BJ (cell line): ENCODE data around the gene LRIG1. TPM values are rescaled to one million over a fixed set of nuclear protein-coding genes. Genes with fewer than 3 reads are reported as not detected.

Experiments used
- CTCF ChIA-PET: fragments of 350-600 bp; formaldehyde crosslinking; extraction: SDS; loops from one replicate; lab custom pipeline; 2021; ENCODE audit warnings: antibody characterized with exemption, inconsistent platforms; lab: Yijun Ruan, JAX
- POLR2A ChIA-PET: fragments of 300-600 bp; sonication (Branson Sonifier 250); formaldehyde crosslinking; extraction: SDS; loops from one replicate; lab custom pipeline; 2021; ENCODE audit warnings: antibody characterized with exemption; lab: Charles Lee
- DNase-seq: peaks from one replicate; pipeline ENCODE4 v3.0.0-alpha.2; 2011; ENCODE audit warnings: low read depth
- H3K27me3 ChIP-seq: 2 replicates; pipeline ENCODE4 v1.6.0; 2011; ENCODE audit warnings: low read length; ENCODE audit not compliant: control insufficient read depth, insufficient read depth
- H3K36me3 ChIP-seq: 2 replicates; pipeline ENCODE4 v1.5.1; 2011; ENCODE audit warnings: low read length; ENCODE audit not compliant: control insufficient read depth, insufficient read depth
- H3K4me3 ChIP-seq: 2 replicates; pipeline ENCODE4 v1.5.1; 2011; ENCODE audit warnings: low read depth, mild to moderate bottlenecking, control low read depth, low read length
- CTCF ChIP-seq: IDR thresholded peaks from 2 replicates; pipeline ENCODE4 v1.5.1; 2011; ENCODE audit warnings: low read depth, mild to moderate bottlenecking, control low read depth, inconsistent platforms, low read length, moderate library complexity; ENCODE audit not compliant: insufficient read depth
- polyA plus RNA-seq: library from polyadenylated mRNA; depleted of rRNA; stranded (reverse); fragments of >200 nt; gene quantifications from 2 replicates; pipeline ENCODE4 v1.2.3, GENCODE V29; 2011

LRIG1 gene
- polyA plus RNA-seq, 1 experiment = 13.0 TPM

- TF ChIP-seq CTCF = no peak
- Histone ChIP-seq H3K27me3 (no peaks in the 10 kb centered on the region), H3K4me3 (no peak overlapping the region), H3K36me3 (no peaks in the 10 kb centered on the region)
- DNase-seq = no peak
- CTCF ChIA-PET = interaction anchor here (0.6 to 1.8 kb wide), 2 partner anchors 9 to 323 kb away, joined by 3 to 6 read pairs; no protein-coding TSS in a partner anchor
- POLR2A ChIA-PET = no interaction called here
These were observed 7.2 kb downstream of the LRIG1 start for GRCh38 chr3:66493458-66494099.

DNA sequence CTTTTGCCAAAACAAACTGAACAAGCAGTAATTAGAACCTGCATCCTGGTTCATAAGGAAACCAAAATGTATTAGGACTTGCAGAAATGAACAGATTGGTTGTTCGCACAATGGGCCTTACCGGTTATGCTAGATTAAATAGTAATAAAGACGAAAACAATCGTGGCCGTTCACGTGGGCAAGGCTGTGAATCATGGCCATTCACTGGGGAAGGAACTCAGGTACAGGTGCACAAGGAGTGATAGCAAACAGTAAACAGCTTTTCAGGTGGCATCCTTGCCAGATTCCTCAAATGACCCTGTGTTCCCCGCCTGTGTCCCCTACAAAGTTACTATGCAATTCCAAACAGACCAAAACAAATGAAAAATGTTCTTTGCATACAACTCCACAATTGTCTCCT, 8.2 kb downstream of the LRIG1 start:
- CTCF ChIA-PET = interaction anchor here (1.8 kb wide), 1 partner anchor 10 kb away, joined by 6 read pairs; no protein-coding TSS in a partner anchor

DNA sequence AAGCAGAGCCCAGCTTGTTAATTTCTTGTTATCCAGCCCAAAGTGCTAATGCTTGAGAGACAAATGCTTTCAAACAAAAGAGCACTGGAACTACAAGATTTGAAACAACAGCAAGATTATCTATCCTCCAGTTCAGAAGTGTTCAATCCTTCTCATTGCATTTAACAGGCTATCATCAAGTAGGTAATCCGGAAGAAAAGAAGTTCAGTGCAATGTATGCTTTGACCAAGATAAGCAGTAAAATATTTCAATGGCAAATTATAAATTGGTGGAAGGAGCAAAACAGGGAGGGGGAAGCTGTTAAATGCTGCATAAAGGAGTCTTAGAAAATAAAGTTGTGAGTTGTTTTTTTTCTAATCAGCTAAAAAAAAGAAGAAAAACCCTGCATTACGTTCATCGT, 8.8 kb downstream of the LRIG1 start:
- TF ChIP-seq CTCF = no peak
- ChIA-PET POLR2A (no interaction called here), CTCF (interaction anchor here (1.3 to 1.5 kb wide), 2 partner anchors 85 to 330 kb away, joined by 5 to 9 read pairs; no protein-coding TSS in a partner anchor)
- no peaks in the 10 kb centered on the region for H3K27me3 ChIP-seq
- no peaks in the 10 kb centered on the region for H3K36me3 ChIP-seq
- no peak for DNase-seq
- no peak overlapping the region for H3K4me3 ChIP-seq

More for the DNA sequence above, 8.2 kb downstream of the LRIG1 start:
- POLR2A ChIA-PET = no interaction called here
- Histone ChIP-seq H3K36me3 (no peaks in the 10 kb centered on the region), H3K4me3 (no peak overlapping the region), H3K27me3 (no peaks in the 10 kb centered on the region)
- DNase-seq = no peak
- TF ChIP-seq CTCF = no peak

DNA sequence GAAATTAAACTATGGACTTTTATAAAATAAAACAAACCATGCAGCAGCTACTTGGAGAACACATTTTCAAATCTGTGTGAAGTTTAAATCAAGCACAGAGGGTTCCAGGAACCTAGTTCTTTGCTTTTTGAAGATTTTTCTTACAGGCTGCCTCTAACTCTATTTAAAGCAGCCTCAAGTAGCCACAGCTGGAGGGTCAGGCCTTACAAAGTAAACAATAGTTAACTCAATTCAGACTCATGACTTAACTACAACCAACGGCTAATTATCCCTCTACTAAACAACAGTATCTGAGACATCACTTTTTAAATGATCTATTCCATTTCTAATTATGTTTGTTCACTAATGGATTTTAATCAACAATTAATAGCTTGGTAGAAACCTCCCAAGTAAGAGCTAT, 9.8 kb downstream of the LRIG1 start:
- CTCF ChIA-PET = interaction anchor here (0.8 to 1.5 kb wide), 3 partner anchors 9 to 331 kb away, joined by 3 to 9 read pairs (median 5); no protein-coding TSS in a partner anchor
- DNase-seq = no peak
- H3K27me3 ChIP-seq = no peaks in the 10 kb centered on the region
- no peaks in the 10 kb centered on the region for H3K36me3 ChIP-seq
- POLR2A ChIA-PET = no interaction called here
- TF ChIP-seq CTCF = no peak
- no peak overlapping the region for H3K4me3 ChIP-seq

GRCh38 chr3:66490214-66490613, 10.6 kb downstream of the LRIG1 start:
- H3K36me3 ChIP-seq = no peaks in the 10 kb centered on the region
- ChIA-PET CTCF (interaction anchor here (0.6 to 1.1 kb wide), 3 partner anchors 8 to 314 kb away, joined by 3 to 8 read pairs (median 3); no protein-coding TSS in a partner anchor), POLR2A (no interaction called here)
- no peak for TF ChIP-seq CTCF
- no peak overlapping the region for H3K4me3 ChIP-seq
- no peaks in the 10 kb centered on the region for H3K27me3 ChIP-seq
- no peak for DNase-seq
